Smooth muscle cell (in vitro differentiated cells): ENCODE data around the gene PROZ. TPM values are rescaled to one million over a fixed set of nuclear protein-coding genes. Genes with fewer than 3 reads are reported as not detected.
A peak's percentile ranks its signal among the peaks of the same experiment; 100 is the strongest.

ENCODE experiments used
- DNase-seq: peaks from one replicate; lab custom pipeline; 2025; ENCODE audit not compliant: unreplicated experiment; lab: John Stamatoyannopoulos, UW
- H2AFZ ChIP-seq: fragments of 200-600 bp; sonication (generic); 2 replicates; pipeline ENCODE4 v1.6.0; 2016; ENCODE audit warnings: antibody characterized with exemption, low read depth, mild to moderate bottlenecking
- H3F3A ChIP-seq: fragments of 200-600 bp; sonication (generic); 2 replicates; pipeline ENCODE4 v1.6.0; 2017; ENCODE audit warnings: antibody characterized with exemption, low read depth
- H3K27ac ChIP-seq: fragments of 200-600 bp; sonication (generic); 2 replicates; pipeline ENCODE4 v1.5.1; 2016; ENCODE audit warnings: low read depth, mild to moderate bottlenecking
- H3K27me3 ChIP-seq: fragments of 200-600 bp; sonication (generic); 2 replicates; pipeline ENCODE4 v1.6.1; 2016; ENCODE audit warnings: low read depth, mild to moderate bottlenecking
- H3K36me3 ChIP-seq: fragments of 200-600 bp; sonication (generic); 2 replicates; pipeline ENCODE4 v1.5.1; 2016; ENCODE audit warnings: low read depth
- H3K4me1 ChIP-seq: fragments of 200-600 bp; sonication (generic); 2 replicates; pipeline ENCODE4 v1.5.1; 2016; ENCODE audit warnings: low read depth
- H3K4me2 ChIP-seq: fragments of 200-600 bp; sonication (generic); 2 replicates; pipeline ENCODE4 v1.6.0; 2016; ENCODE audit warnings: mild to moderate bottlenecking
- H3K4me3 ChIP-seq: fragments of 200-600 bp; sonication (generic); 2 replicates; pipeline ENCODE4 v1.5.1; 2016; ENCODE audit warnings: mild to moderate bottlenecking
- H3K79me2 ChIP-seq: fragments of 200-600 bp; sonication (generic); 2 replicates; pipeline ENCODE4 v1.6.0; 2016; ENCODE audit warnings: low read depth, mild to moderate bottlenecking
- H3K9ac ChIP-seq: fragments of 200-600 bp; sonication (generic); 2 replicates; pipeline ENCODE4 v1.6.0; 2016; ENCODE audit warnings: low read depth
- H3K9me3 ChIP-seq: fragments of 200-600 bp; sonication (generic); replicated peaks from 2 replicates; pipeline ENCODE4 v1.5.1; 2016; ENCODE audit warnings: low read depth
- H4K20me1 ChIP-seq: fragments of 200-600 bp; sonication (generic); 2 replicates; pipeline ENCODE4 v1.6.0; 2016; ENCODE audit warnings: low read depth
- whole genome bisulfite sequencing: methylation state at CpG from one replicate; pipeline ENCODE4 v1.1.7; 2016; ENCODE audit warnings: low lambda C conversion rate; 5-methylcytosine and 5-hydroxymethylcytosine counted together
- polyA plus RNA-seq: library from polyadenylated mRNA; unstranded; fragments of >200 nt; fragmentation: Nextera tagmentation; extraction: Ambion mirVana; gene quantifications from 2 replicates; pipeline ENCODE4 v1.2.1, GENCODE V29; 2016
- total RNA-seq: library from RNA; depleted of rRNA; stranded (reverse); fragments of >200 nt; gene quantifications from 2 replicates; pipeline ENCODE4 v1.2.3, GENCODE V29; 2014
- TF ChIP-seq, protein P1 (sequence below): fragments of 200-600 bp; sonication (generic); IDR thresholded peaks from 2 replicates; pipeline ENCODE4 v1.5.1; 2017; ENCODE audit warnings: borderline replicate concordance, mild to moderate bottlenecking, antibody characterized with exemption; ENCODE audit not compliant: insufficient read depth, poor library complexity, severe bottlenecking

PROZ gene
- total and polyA plus RNA-seq, 2 experiments from 2014 or later: not detected

GRCh38 chr13:113209336-113209758 is 50.9 kb downstream of the PROZ start, which contains the start of gene CUL4A:
CUL4A (plus strand) TSS chr13:113209613; CDS start chr13:113209628, 15 bp downstream.
- 1% methylated on average over 45 of the region's 66 CpGs for WGBS
- Histone ChIP-seq H3K4me1 (peaks cover 11% of the 10 kb centered on the region), H3K9ac (peak within 1 kb of the TSS; percentile 97), H3K27ac (peak within 1 kb of the TSS; percentile 96), H3K9me3 (no peaks in the 10 kb centered on the region), H3K36me3 (no peaks in the 10 kb centered on the region), H3K27me3 (no peaks in the 10 kb centered on the region), H3K4me3 (peak within 1 kb of the TSS; percentile 84), H3K79me2 (peaks cover 81% of the 10 kb centered on the region), H4K20me1 (peaks cover 56% of the 10 kb centered on the region), H3F3A (peaks cover 10% of the 10 kb centered on the region), H3K4me2 (peak within 1 kb of the TSS; percentile 97), H2AFZ (peak within 1 kb of the TSS; percentile 85)
- TF ChIP-seq, protein P1, sequence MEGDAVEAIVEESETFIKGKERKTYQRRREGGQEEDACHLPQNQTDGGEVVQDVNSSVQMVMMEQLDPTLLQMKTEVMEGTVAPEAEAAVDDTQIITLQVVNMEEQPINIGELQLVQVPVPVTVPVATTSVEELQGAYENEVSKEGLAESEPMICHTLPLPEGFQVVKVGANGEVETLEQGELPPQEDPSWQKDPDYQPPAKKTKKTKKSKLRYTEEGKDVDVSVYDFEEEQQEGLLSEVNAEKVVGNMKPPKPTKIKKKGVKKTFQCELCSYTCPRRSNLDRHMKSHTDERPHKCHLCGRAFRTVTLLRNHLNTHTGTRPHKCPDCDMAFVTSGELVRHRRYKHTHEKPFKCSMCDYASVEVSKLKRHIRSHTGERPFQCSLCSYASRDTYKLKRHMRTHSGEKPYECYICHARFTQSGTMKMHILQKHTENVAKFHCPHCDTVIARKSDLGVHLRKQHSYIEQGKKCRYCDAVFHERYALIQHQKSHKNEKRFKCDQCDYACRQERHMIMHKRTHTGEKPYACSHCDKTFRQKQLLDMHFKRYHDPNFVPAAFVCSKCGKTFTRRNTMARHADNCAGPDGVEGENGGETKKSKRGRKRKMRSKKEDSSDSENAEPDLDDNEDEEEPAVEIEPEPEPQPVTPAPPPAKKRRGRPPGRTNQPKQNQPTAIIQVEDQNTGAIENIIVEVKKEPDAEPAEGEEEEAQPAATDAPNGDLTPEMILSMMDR: no peak
- peak; percentile 71 for DNase-seq

DNA sequence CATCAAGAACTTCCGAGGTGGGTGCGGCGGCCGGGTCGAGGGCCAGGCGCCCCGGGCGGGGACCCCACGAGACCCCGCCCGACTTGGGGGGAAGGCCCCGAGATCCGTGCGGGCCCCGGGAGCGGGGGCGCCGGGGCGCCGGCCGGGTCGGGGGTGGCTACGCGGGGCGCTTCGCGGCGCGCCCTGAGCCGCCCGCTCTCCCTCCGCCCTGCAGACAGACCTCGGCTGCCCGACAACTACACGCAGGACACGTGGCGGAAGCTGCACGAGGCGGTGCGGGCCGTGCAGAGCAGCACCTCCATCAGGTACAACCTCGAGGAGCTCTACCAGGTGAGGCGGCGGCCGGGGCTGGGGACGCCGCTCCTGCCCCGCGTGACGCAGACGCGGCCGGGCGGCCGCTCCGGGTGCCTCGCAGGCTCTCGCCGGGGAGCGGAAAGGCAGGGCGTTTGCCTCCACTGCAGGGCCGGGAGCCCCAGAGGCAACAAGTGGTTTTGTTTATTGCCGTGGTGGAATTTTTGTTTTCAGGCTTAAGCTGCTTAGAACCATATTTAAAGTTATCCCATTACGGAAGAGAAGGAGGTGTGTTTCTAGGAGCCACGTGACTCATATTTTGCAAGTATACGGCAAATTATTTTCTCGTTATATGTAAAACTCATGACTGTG is 51.4 kb downstream of the PROZ start:
- peak overlapping the region; percentile 1 for H3K9ac ChIP-seq
- peak overlapping the region; percentile 82 for H3K4me2 ChIP-seq
- no peaks in the 10 kb centered on the region for H3K9me3 ChIP-seq
- peak overlapping the region; percentile 73 for H3K27ac ChIP-seq
- peak overlapping the region; percentile 84 for H3K4me3 ChIP-seq
- H3F3A ChIP-seq: peaks cover 10% of the 10 kb centered on the region
- under 1% methylated on average over 46 of the region's 67 CpGs for WGBS
- peak overlapping the region; percentile 35 for H2AFZ ChIP-seq
- H3K79me2 ChIP-seq: peaks cover 81% of the 10 kb centered on the region
- no peaks in the 10 kb centered on the region for H3K36me3 ChIP-seq
- TF ChIP-seq, protein P1: no peak
- DNase-seq: peak; percentile 27
- peaks cover 56% of the 10 kb centered on the region for H4K20me1 ChIP-seq
- H3K27me3 ChIP-seq: no peaks in the 10 kb centered on the region
- peaks cover 11% of the 10 kb centered on the region for H3K4me1 ChIP-seq

- H4K20me1 ChIP-seq: peaks cover 56% of the 10 kb centered on the region
- peaks cover 11% of the 10 kb centered on the region for H3K4me1 ChIP-seq
- no peaks in the 10 kb centered on the region for H3K9me3 ChIP-seq
- peak overlapping the region; percentile 82 for H3K4me2 ChIP-seq
- peak overlapping the region; percentile 84 for H3K4me3 ChIP-seq
- no peak for DNase-seq
- peaks cover 9% of the 10 kb centered on the region for H3F3A ChIP-seq
- no peaks in the 10 kb centered on the region for H3K27me3 ChIP-seq
- TF ChIP-seq, protein P1: no peak
- peak overlapping the region; percentile 73 for H3K27ac ChIP-seq
- no peaks in the 10 kb centered on the region for H3K36me3 ChIP-seq
- peaks cover 81% of the 10 kb centered on the region for H3K79me2 ChIP-seq
- WGBS: 87% methylated on average over 6 of the region's 6 CpGs
- peak overlapping the region; percentile 1 for H3K9ac ChIP-seq
- H2AFZ ChIP-seq: no peak overlapping the region
Observed at GRCh38 chr13:113210833-113211232, 52.4 kb downstream of the PROZ start.
